Stimulated activated CD4-positive, alpha-beta T cell treated with anti-CD3 and anti-CD28 coated beads, TNF-alpha, amount 100 ng/mL, for 1 hour (primary cell): ENCODE results near the gene GGA1.

Experiments used
- DNase-seq, 3 donors: peaks; one replicate each; pipeline ENCODE4 v3.0.0-alpha.2; 2020; ENCODE audit warnings: low read depth in 3 of 3, low spot score in 1 of 3

Gene GGA1

GRCh38 chr22:37672920-37673455 is 64.4 kb downstream of the GGA1 start:
- no peak for DNase-seq

- DNase-seq: no peak
Observed at GRCh38 chr22:37674248-37674647, 65.6 kb downstream of the GGA1 start.

- peak in 2 of 3 donors; percentile 23 to 37 for DNase-seq
Observed at GRCh38 chr22:37674951-37675929, 66.6 kb downstream of the GGA1 start, which contains the start of gene LGALS1. Gene LGALS1, plus strand, starts transcription at chr22:37675636. Its CDS starts 67 bp downstream, at chr22:37675703.

GRCh38 chr22:37675930-37676735 is 67.5 kb downstream of the GGA1 start:
- DNase-seq: no peak

DNA sequence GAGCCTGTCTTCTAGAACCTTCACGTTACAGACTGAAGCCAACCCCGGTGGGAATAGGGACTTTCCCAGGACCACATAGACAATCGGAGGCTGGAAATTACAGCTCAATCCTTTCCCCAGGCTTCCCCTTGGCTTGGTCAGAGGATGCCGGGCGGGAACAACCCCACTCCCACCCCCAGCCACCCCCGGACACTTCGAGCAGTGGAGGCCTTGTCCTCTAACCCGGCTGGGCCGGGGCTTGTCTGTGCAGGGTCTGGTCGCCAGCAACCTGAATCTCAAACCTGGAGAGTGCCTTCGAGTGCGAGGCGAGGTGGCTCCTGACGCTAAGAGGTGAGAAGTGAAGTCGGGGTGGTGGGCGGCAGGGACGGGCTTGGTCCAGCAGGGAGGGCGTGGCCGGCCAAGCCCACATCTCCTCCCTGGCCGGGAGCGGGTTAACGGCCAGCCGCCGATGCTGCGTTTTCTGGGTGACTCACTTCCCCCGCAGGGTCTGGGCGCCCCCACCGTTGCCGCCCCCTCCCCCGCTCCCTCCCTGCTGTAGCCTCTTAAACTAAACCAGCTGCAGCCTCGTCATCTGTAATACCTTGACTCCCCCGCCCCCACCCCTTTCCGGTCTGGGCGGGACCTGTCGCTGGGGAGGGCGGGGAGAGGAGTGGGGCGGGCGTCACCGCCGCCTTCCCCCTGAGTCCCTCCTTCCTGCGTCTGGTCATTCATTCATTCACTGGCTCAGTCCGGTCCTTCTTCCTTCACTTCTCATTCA is 68.3 kb downstream of the GGA1 start:
- DNase-seq: peak; percentile 89

DNA sequence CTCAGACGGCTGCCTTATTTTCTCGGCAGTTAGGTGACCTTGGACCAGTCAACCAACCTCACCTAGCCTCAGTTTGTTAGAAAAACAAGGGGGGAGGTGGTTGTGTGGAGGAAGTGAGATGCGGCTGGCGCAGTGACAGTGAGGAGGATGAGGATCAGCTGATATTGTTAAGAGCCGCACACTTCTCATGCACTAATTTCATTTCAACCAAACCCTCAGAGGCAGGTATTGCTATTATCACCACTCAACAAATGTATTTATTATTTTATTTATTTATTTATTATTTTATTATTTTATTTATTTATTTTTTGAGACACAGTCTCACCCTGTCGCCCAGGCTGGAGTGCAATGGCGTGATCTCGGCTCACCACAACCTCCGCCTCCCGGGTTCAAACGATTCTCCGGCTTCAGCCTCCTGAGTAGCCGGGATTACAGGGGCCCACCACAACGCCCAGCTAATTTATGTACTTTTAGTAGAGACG is 68.9 kb downstream of the GGA1 start:
- DNase-seq: no peak

- DNase-seq: no peak
Observed at GRCh38 chr22:37678372-37678771, 69.7 kb downstream of the GGA1 start.

- DNase-seq: no peak
Observed at GRCh38 chr22:37679670-37680069, 71.0 kb downstream of the GGA1 start.

GRCh38 chr22:37680191-37680851 is 71.7 kb downstream of the GGA1 start:
- no peak for DNase-seq

DNA sequence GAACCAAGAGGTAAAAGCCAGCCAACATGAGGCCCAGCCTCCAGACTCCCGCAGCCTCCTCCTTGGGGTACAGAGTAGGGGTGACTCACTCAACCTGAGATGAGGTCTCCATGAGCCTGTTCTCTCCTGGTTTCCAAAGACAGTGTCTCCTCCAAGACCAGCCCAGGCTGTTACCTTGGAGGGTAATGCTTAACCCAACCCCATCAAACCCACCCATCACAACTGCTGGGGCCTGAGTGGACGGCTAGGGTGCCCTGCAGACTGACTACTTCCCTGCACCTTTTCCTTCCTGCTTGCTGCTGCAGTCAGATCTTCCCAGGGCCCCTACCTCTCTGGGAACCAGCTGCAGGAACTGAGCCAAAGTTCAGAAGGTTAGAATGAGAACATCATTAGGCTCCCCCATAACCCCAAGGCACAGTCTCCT is 72.4 kb downstream of the GGA1 start:
- no peak for DNase-seq

DNA sequence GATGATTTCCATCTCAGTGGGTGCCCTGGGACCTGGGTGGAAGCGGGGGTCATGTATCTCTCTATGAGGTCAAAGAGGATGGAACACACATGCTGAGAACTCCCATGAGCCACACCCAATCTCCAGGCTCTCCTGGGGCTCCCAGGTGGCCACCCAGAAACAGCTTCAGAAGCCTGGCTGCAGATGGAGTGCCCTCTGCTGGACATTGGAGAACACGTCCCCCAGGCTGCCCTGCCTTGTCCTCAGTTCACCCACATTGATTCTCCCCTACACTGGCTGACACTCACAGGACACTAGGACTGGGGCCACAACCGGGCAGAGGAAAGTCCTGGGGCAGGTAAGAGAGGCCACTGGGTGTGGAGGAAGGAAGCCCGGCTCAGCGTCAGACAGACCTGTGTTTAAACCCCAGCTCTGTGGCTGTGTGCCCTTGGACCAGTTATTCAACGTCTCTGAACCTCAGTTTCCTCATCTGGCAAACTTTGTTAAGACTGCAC is 73.0 kb downstream of the GGA1 start:
- peak; percentile 31 to 52 (median 49) for DNase-seq
